ENCODE results near the gene WDTC1. TPM values are rescaled to one million over a fixed set of nuclear protein-coding genes. Genes with fewer than 3 reads are reported as not detected.
"Not testable (repeated sequence)": the region's sequence is repeated elsewhere in the genome, so short reads cannot be mapped to it uniquely, and the experiment has no call there.

WDTC1 gene
- total RNA-seq, 1 experiment from 2014 or later: 23.7 TPM

GRCh38 chr1:27203946-27204345 is 30.5 kb upstream of the WDTC1 start:
- Histone ChIP-seq H3K36me3 (ENCODE audit: low read depth, low read length) (no peaks in the 10 kb centered on the region), H3K9me3 (ENCODE audit: low read length) (no peaks in the 10 kb centered on the region), H3K79me2 (ENCODE audit: low read length) (no peaks in the 10 kb centered on the region), H3F3A (ENCODE audit: low read length, unreplicated experiment) (no peaks in the 10 kb centered on the region), H3K4me2 (ENCODE audit: low read length) (no peak overlapping the region), H3K9me2 (replicated peaks; ENCODE audit: low read length) (no peaks in the 10 kb centered on the region), H3K4me3 (ENCODE audit: low read length) (no peak overlapping the region), H3K27ac (ENCODE audit: low read length) (no peak overlapping the region), H3K9ac (ENCODE audit: low read length) (no peak overlapping the region), H2AFZ (ENCODE audit: low read length) (no peak overlapping the region), H3K27me3 (ENCODE audit: low read length) (no peaks in the 10 kb centered on the region), H3K4me1 (ENCODE audit: insufficient read depth, low read length) (no peaks in the 10 kb centered on the region), H4K20me1 (ENCODE audit: low read length) (no peaks in the 10 kb centered on the region)
- ATAC-seq (no peak), DNase-seq (no peak)
- POLR2A ChIA-PET (ENCODE audit: unreplicated experiment): no interaction called here
- TF ChIP-seq EZH2phosphoT487 (IDR thresholded peaks at IDR 0.05; ENCODE audit: borderline replicate concordance, low read length) (no peak), CTCF (conservative IDR thresholded peaks at IDR 0.05; ENCODE audit: low read depth, low read length) (no peak), EZH2 (IDR thresholded peaks at IDR 0.05; ENCODE audit: low read length, unreplicated experiment) (no peak)
- BruUV-seq (replicated peaks): no TSS peak
- intact Hi-C loops (cut with micrococcal nuclease): no loop called here
- CTCF ChIA-PET: no interaction called here

DNA sequence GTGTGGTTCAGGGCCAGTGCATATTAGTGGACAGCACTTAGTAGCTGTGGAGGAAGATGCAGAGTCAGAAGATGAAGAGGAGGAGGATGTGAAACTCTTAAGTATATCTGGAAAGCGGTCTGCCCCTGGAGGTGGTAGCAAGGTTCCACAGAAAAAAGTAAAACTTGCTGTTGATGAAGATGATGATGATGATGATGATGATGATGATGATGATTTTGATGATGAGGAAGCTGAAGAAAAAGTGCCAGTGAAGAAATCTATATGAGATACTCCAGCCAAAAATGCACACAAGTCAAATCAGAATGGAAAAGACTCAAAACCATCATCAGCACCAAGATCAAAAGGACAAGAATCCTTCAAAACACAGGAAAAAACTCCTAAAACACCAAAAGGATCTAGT is 27.2 kb upstream of the WDTC1 start:
- DNase-seq; H3K9me3 ChIP-seq (ENCODE audit: low read length); H3K27me3 ChIP-seq (ENCODE audit: low read length); H3K9me2 ChIP-seq (replicated peaks; ENCODE audit: low read length); BruUV-seq (replicated peaks); H2AFZ ChIP-seq (ENCODE audit: low read length); H3F3A ChIP-seq (ENCODE audit: low read length, unreplicated experiment); H3K4me3 ChIP-seq (ENCODE audit: low read length); H3K9ac ChIP-seq (ENCODE audit: low read length); ATAC-seq; CTCF ChIA-PET; POLR2A ChIA-PET (ENCODE audit: unreplicated experiment); H4K20me1 ChIP-seq (ENCODE audit: low read length); H3K4me1 ChIP-seq (ENCODE audit: insufficient read depth, low read length); H3K27ac ChIP-seq (ENCODE audit: low read length); H3K36me3 ChIP-seq (ENCODE audit: low read depth, low read length); H3K4me2 ChIP-seq (ENCODE audit: low read length); intact Hi-C loops (cut with micrococcal nuclease); H3K79me2 ChIP-seq (ENCODE audit: low read length): not testable (repeated sequence)

GRCh38 chr1:27208143-27208850 is 26.1 kb upstream of the WDTC1 start:
- H3K4me1 ChIP-seq (ENCODE audit: insufficient read depth, low read length); H3F3A ChIP-seq (ENCODE audit: low read length, unreplicated experiment); POLR2A ChIA-PET (ENCODE audit: unreplicated experiment); H3K4me3 ChIP-seq (ENCODE audit: low read length); H3K9me3 ChIP-seq (ENCODE audit: low read length); CTCF ChIA-PET; H2AFZ ChIP-seq (ENCODE audit: low read length); H3K9ac ChIP-seq (ENCODE audit: low read length); DNase-seq; BruUV-seq (replicated peaks); H3K27me3 ChIP-seq (ENCODE audit: low read length); H3K79me2 ChIP-seq (ENCODE audit: low read length); intact Hi-C loops (cut with micrococcal nuclease); H3K36me3 ChIP-seq (ENCODE audit: low read depth, low read length); H4K20me1 ChIP-seq (ENCODE audit: low read length); ATAC-seq; H3K9me2 ChIP-seq (replicated peaks; ENCODE audit: low read length); H3K27ac ChIP-seq (ENCODE audit: low read length); H3K4me2 ChIP-seq (ENCODE audit: low read length): not testable (repeated sequence)

GRCh38 chr1:27216466-27216865 is 18.0 kb upstream of the WDTC1 start:
- intact Hi-C loops (cut with micrococcal nuclease): no loop called here
- CTCF ChIA-PET: no interaction called here
- DNase-seq: no peak

More at GRCh38 chr1:27216466-27216865, 18.0 kb upstream of the WDTC1 start:
- Histone ChIP-seq H3K9me3 (ENCODE audit: low read length) (no peaks in the 10 kb centered on the region), H3K27me3 (ENCODE audit: low read length) (no peaks in the 10 kb centered on the region), H3K27ac (ENCODE audit: low read length) (no peak overlapping the region), H3K9me2 (replicated peaks; ENCODE audit: low read length) (no peaks in the 10 kb centered on the region), H2AFZ (ENCODE audit: low read length) (no peak overlapping the region), H3K9ac (ENCODE audit: low read length) (no peak overlapping the region), H3K4me2 (ENCODE audit: low read length) (no peak overlapping the region), H3K79me2 (ENCODE audit: low read length) (no peaks in the 10 kb centered on the region), H3K36me3 (ENCODE audit: low read depth, low read length) (no peaks in the 10 kb centered on the region), H3K4me3 (ENCODE audit: low read length) (no peak overlapping the region), H4K20me1 (ENCODE audit: low read length) (no peaks in the 10 kb centered on the region), H3F3A (ENCODE audit: low read length, unreplicated experiment) (no peaks in the 10 kb centered on the region), H3K4me1 (ENCODE audit: insufficient read depth, low read length) (no peaks in the 10 kb centered on the region)
- no TSS peak for BruUV-seq (replicated peaks)
- no peak for TF ChIP-seq EZH2 (IDR thresholded peaks at IDR 0.05; ENCODE audit: low read length, unreplicated experiment)
- no peak for TF ChIP-seq EZH2phosphoT487 (IDR thresholded peaks at IDR 0.05; ENCODE audit: borderline replicate concordance, low read length)
- no peak for TF ChIP-seq CTCF (conservative IDR thresholded peaks at IDR 0.05; ENCODE audit: low read depth, low read length)
- POLR2A ChIA-PET (ENCODE audit: unreplicated experiment): no interaction called here
- no peak for ATAC-seq
